AG04450 (cell line): ENCODE results near the gene PDE4D. TPM values are rescaled to one million over a fixed set of nuclear protein-coding genes. Genes with fewer than 3 reads are reported as not detected.

Source experiments
- CTCF ChIA-PET: fragments of 300-600, 350-600 bp; formaldehyde crosslinking; extraction: SDS; loops from one replicate; lab custom pipeline; 2022; ENCODE audit warnings: antibody characterized with exemption, inconsistent platforms; lab: Charles Lee
- POLR2A ChIA-PET: fragments of 350-600 bp; formaldehyde crosslinking; extraction: SDS; loops from one replicate; lab custom pipeline; 2021; ENCODE audit warnings: antibody characterized with exemption, inconsistent platforms; lab: Yijun Ruan, JAX
- DNase-seq: peaks from one replicate; pipeline ENCODE4 v3.0.0-alpha.2; 2011; ENCODE audit warnings: low read depth, low spot score
- H3K27ac ChIP-seq: one replicate; pipeline ENCODE4 v1.5.1; 2012; ENCODE audit warnings: low read depth, low read length, control low read depth
- H3K27me3 ChIP-seq: one replicate; pipeline ENCODE4 v1.6.0; 2012; ENCODE audit warnings: low read length; ENCODE audit not compliant: control insufficient read depth, insufficient read depth
- H3K4me3 ChIP-seq: 2 replicates; pipeline ENCODE4 v1.5.1; 2011; ENCODE audit warnings: mild to moderate bottlenecking, low read depth, low read length, control low read depth
- H3K9me3 ChIP-seq: 2 replicates; pipeline ENCODE4 v1.5.1; 2012; ENCODE audit warnings: low read length; ENCODE audit not compliant: control insufficient read depth, insufficient read depth
- CTCF ChIP-seq: IDR thresholded peaks from 2 replicates; pipeline ENCODE4 v1.5.1; 2011; ENCODE audit warnings: low read depth, low read length, control low read depth, inconsistent platforms
- polyA plus RNA-seq: library from polyadenylated mRNA; depleted of rRNA; stranded (reverse); fragments of >200 nt; gene quantifications from 2 replicates; pipeline ENCODE4 v1.2.3, GENCODE V29; 2011

Gene PDE4D
- polyA plus RNA-seq, 1 experiment, result 12.0 TPM

DNA sequence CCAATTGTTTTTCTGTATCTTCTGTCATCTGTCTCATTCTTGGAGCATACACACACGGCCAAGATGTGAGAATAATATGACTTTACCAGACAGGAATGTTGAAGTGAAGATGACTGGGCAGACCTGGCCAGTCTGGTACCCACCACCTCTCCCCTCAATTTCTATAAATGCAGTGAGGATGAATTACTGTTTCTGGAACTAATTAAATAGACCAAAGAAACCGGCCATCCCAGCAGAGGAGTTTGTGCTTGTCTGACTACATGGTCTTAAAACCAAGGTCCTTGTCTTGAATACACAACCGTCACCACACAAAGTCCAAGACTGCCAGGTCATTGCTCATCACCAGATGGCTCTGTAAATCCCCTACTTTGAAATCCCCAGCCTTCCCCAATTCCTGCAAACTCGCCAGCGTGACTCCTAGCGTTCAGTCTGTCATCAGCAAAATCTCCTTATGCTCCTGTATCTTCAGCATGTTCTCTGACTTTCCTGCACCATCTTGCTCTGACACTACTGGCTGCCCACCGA is 147.2 kb downstream of the PDE4D start:
- ChIA-PET POLR2A (no interaction called here), CTCF (interaction anchor here (1.5 kb wide), 1 partner anchor 73 kb away, joined by 4 read pairs; no protein-coding TSS in a partner anchor)
- H3K4me3 ChIP-seq, result no peak overlapping the region
- no peaks in the 10 kb centered on the region for H3K9me3 ChIP-seq
- no peak overlapping the region for H3K27ac ChIP-seq
- DNase-seq, result no peak
- TF ChIP-seq CTCF, result no peak
- H3K27me3 ChIP-seq, result no peaks in the 10 kb centered on the region

- TF ChIP-seq CTCF, result no peak
- H3K4me3 ChIP-seq, result no peak overlapping the region
- no peaks in the 10 kb centered on the region for H3K9me3 ChIP-seq
- ChIA-PET POLR2A (no interaction called here), CTCF (interaction anchor here (1.5 kb wide), 1 partner anchor 72 kb away, joined by 4 read pairs; no protein-coding TSS in a partner anchor)
- H3K27ac ChIP-seq, result no peak overlapping the region
- no peak for DNase-seq
- no peaks in the 10 kb centered on the region for H3K27me3 ChIP-seq
These were observed 148.1 kb downstream of the PDE4D start for GRCh38 chr5:59745415-59745863.

DNA sequence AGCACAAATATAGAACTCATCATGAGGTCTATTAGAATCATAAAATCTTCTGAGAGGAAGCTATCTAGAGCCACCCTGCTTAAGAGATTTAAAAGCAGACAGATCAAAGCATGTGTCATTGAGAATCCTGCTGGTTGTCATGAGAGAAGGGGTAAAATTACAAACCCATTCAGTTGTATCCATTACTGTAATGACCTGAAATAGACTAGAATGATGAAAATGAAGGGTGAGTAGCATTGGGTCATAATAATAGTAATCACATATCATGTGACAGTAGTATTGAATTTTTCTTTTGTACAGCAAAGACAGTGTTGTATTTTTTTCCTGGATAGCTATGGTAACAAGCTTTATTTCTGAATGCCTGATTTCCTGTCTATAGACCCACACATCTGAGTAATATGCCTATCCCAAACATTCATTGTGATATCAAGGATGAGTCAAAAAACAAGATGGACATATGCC is 149.0 kb downstream of the PDE4D start:
- ChIA-PET CTCF (interaction anchor here (1.5 kb wide), 2 partner anchors 19 to 71 kb away, joined by 3 to 4 read pairs; no protein-coding TSS in a partner anchor), POLR2A (no interaction called here)
- Histone ChIP-seq H3K27ac (no peak overlapping the region), H3K9me3 (no peaks in the 10 kb centered on the region), H3K27me3 (no peaks in the 10 kb centered on the region), H3K4me3 (no peak overlapping the region)
- TF ChIP-seq CTCF, result no peak
- DNase-seq, result no peak

GRCh38 chr5:59741599-59741998 is 151.9 kb downstream of the PDE4D start:
- ChIA-PET CTCF (no interaction called here), POLR2A (no interaction called here)
- Histone ChIP-seq H3K4me3 (no peak overlapping the region), H3K27me3 (no peaks in the 10 kb centered on the region), H3K27ac (no peak overlapping the region), H3K9me3 (no peaks in the 10 kb centered on the region)
- DNase-seq, result no peak
- no peak for TF ChIP-seq CTCF

GRCh38 chr5:59738024-59738423 is 155.5 kb downstream of the PDE4D start:
- no peak overlapping the region for H3K27ac ChIP-seq
- DNase-seq, result no peak
- no peaks in the 10 kb centered on the region for H3K9me3 ChIP-seq
- no peak for TF ChIP-seq CTCF
- ChIA-PET CTCF (no interaction called here), POLR2A (no interaction called here)
- H3K4me3 ChIP-seq, result no peak overlapping the region
- H3K27me3 ChIP-seq, result no peaks in the 10 kb centered on the region
